DMS 273 treated with DMSO at 0.1 percent for 48 hours (cell line): ENCODE data around the gene AQP12B.

ENCODE experiments used
- DNase-seq: peaks from one replicate; lab custom pipeline; 2025; lab: John Stamatoyannopoulos, UW

Gene AQP12B

DNA sequence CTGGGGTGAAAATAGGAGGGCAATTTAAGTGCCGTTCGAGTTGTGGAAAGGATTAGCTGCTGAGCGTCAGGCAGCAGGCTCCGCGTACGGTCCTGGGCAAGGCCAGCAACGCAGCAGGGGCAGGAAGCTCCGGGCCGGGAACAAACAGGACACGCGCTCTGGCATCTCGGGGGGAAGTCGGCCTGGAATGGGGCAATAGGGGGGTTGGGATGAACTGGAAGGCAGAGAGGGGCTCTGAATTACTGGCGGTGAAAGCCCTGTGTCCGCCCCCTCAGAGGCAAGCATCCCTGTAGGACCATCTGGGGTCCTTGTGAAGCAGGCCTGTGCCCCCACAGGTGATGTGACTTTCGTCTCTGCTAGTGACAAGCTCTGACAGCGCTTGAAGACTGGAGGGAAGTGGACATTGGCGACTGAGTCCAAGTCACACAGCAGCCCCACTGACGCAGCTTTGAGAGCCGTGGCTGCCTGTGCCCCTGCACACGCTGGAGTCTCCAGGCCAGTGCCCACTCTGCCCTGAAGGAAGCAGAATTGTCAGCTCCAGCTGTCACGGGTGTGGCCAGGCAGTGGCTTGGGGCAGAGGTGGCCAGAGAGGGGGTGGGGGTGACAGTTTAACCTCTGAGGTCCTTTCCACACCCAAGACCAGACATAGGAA, 35.1 kb downstream of the AQP12B start:
- DNase-seq, result no peak

GRCh38 chr2:240646900-240647502, 35.7 kb downstream of the AQP12B start:
- DNase-seq, result no peak

DNA sequence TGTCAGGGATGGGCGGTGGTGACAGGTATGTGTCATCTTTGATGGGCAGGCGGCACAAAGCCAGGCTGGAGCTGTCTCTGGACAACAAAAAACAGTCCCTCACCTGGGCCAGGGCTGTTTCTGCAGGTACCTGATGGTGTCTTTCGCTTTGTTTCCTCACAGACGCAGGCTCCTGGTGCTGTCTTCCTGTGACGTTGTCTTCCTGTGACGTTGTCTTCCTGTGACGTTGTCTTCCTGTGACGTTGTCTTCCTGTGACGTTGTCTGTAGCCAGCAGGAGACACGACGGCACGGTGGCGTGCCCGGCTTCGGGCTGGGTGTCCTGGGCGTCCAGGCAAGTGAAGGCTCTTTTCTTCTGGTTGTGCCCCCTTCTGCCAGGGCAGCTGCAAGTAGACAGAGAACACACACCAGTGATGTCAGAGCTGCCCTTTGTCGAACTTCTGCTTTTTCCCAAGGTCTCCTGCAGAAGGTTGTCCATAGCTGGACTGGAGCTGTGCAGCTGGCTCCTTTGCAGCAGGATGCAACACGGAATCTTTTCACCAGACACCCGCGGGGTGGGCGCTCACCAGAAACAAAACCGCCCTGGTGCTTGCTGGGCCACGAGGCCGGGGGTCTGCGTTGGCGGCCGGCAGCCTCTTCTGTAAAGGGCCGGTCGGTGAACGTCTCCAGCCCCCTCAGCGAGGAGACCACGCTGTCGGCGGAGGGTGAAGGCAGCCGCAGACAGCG, 36.3 kb downstream of the AQP12B start:
- DNase-seq, result no peak

GRCh38 chr2:240645801-240646175, 36.9 kb downstream of the AQP12B start:
- no peak for DNase-seq

DNA sequence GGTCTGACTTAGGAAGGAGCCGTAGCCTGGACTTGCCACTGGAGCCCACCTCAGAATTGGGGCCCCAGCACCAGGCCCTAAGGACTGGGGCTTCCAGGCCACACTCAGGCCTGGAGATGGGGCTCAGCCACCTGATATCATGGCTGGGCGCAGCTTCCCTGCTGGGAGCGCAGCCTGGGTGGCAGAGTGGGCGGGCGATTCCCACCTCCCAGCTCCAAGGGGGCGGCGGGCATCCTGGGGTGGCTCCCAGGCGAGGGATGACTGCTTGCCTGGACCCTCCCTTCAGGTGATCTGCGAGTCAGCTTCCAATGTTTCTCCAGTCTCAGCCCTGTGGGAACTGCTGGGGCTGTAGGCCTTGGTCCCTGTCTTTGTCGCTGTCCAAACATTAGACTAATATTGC, 37.3 kb downstream of the AQP12B start:
- no peak for DNase-seq

DNA sequence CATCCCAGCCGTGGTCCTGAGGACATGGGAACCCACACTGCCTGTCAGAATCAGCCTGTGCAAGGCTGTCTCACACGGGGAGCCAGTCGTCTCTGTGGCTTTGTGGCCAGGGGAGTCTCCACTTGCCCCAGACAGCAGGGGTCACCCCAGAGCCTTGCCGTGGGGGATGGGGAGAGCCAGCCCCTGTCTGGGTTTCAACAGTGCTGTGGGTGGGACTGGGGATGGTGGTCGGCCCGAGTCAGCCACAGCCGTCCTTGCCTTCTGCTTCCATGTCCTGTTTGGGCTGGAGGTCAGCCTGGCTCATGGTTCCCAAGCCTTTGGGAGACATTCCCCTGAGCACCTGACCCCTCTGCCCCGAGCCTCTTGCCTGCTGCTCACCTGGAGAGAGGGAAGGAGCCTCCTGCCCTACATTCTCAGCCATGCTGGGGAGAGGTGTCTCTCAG, 37.8 kb downstream of the AQP12B start:
- DNase-seq, result no peak

- no peak for DNase-seq
Observed at GRCh38 chr2:240644171-240644651, 38.5 kb downstream of the AQP12B start.

GRCh38 chr2:240643811-240644150, 38.9 kb downstream of the AQP12B start:
- DNase-seq, result no peak

GRCh38 chr2:240643093-240643810, 39.4 kb downstream of the AQP12B start:
- DNase-seq, result no peak

- no peak for DNase-seq
Observed at GRCh38 chr2:240642806-240643092, 39.9 kb downstream of the AQP12B start.

- DNase-seq, result no peak
Observed at GRCh38 chr2:240642061-240642805, 40.5 kb downstream of the AQP12B start.

GRCh38 chr2:240640939-240641338, 41.7 kb downstream of the AQP12B start:
- DNase-seq, result peak; percentile 5

- DNase-seq, result no peak
Observed at GRCh38 chr2:240639566-240639965, 43.1 kb downstream of the AQP12B start.

DNA sequence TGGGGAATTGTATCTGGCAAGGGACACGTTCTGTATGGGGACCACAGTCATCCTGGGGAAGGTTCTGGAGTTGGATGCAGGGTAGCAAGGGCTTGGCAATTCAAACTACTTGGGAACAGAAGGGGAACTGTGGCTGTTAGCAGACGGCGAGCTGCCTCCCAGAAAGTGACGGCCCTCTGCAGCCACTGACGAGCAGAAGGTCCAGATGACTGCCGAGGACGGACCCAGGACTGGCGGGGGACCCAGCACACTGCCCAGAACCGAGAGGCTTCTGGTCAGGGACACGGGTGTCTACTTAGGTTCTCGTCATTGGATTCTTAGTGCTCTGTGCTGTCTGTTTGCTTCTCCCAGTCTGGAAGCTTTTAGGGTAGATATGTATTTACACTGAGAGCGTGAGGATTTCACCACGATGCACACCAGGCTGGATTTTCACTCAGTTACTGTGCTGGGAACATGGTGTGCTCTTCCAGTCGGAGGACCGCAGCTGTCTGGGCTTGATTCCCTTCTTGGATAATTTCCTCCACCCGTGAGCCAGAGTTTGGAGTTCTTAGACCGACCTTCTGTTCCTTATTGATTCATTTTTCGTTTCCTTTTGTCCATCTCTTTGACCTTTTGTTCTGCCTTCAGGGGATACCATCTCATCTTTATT, 44.0 kb downstream of the AQP12B start:
- DNase-seq, result no peak

- DNase-seq, result no peak
Observed at GRCh38 chr2:240637901-240638345, 44.8 kb downstream of the AQP12B start.

DNA sequence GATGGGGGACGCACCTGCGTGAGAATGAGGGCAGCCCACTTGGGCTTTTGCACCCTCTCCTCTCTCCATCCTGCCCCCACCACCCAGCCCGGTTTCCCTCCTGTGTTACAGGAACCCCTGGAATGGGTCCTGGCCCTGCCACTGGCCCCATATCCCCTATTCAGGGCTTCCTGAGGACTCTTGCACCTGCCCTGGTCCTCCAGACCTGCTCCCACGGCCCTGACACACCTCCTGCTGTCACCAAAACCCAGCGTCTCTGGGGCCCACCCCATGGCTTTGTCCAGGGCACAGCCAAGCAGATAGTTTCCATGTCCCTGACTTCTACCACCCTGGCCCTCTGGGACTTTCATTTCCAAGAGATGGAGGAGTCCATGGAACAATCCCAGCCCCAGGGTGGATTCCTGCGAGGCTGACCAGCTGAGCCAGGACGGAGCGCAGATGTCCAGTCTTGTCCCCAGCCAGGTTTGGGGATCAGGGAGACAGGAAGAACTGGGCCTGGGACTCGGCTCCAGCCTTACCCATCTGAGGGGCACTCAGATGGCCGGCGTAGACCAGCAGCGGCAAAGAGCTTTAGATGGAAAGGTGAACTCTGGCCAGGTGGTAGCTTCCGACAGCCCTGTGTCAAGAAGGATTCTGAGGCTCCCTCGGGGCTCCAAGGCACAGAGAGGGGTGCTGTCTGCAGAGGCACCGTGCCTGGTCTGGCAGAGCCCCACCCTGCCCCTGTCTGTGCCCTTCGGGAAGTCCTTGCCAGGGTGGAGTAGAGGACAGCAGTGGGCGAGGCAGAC, 45.4 kb downstream of the AQP12B start:
- no peak for DNase-seq

GRCh38 chr2:240636563-240637115, 46.0 kb downstream of the AQP12B start:
- no peak for DNase-seq

GRCh38 chr2:240635998-240636547, 46.6 kb downstream of the AQP12B start:
- no peak for DNase-seq

DNA sequence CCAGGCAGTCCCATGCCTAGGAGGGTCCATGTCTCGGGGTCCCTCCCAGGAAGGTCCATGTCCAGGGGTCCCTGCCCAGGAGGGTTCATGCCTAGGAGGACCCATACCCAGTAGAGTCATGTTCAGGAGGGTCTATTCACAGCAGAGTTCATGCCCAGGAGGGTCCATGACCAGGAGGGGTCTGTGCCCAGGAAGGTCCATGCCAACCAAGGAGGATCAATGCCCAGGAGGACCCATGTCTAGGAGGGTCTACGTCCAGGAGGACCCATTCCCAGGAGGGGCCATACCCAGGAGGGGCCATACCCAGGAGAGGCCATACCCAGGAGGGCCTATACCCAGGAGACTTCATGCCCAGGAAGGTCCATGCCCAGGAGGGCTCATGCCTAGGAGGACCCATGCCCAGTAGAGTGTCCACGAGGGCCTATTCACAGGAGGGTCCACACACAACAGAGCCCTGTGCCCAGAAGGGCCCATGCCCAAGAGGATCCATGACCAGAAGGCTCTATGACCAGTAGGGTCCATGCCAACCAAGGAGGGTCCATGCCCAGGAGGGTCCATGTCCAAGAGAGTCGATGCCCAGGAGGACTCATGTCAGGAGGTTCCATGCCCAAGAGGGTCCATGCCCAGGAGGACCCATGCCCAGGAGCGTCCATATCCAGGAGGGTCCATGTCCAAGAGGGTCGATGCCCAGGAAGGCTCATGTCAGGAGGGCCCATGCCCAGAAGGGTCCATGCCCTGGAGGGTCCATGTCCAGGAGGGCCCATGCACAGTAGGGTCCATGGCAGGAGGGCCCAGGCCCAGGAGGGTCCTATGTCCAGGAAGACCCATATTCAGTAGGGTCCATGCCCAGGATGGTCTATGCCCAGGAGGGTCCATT, 47.3 kb downstream of the AQP12B start:
- no peak for DNase-seq
